GM23338 (cell line): Measurements from ENCODE around the gene CSKMT. TPM values are rescaled to one million over a fixed set of nuclear protein-coding genes. Genes with fewer than 3 reads are reported as not detected.
"Not testable (repeated sequence)": the region's sequence is repeated elsewhere in the genome, so short reads cannot be mapped to it uniquely, and the experiment has no call there.

Source experiments
- ATAC-seq: fragments of 200-7000 bp; cut with Tn5 transposase; 3 replicates; pipeline ENCODE4 v1.9.1; 2020
- DNase-seq: peaks from one replicate; pipeline ENCODE4 v3.0.0-alpha.2; 2015; ENCODE audit warnings: low spot score
- H2AFZ ChIP-seq: fragments of 200-600 bp; sonication (generic); 2 replicates; pipeline ENCODE4 v1.8.0; 2016; ENCODE audit warnings: antibody characterized with exemption, mild to moderate bottlenecking, moderate library complexity
- H3F3A ChIP-seq: fragments of 200-600 bp; sonication (generic); replicated peaks from 2 replicates; pipeline ENCODE4 v1.8.0; 2017; ENCODE audit warnings: antibody characterized with exemption, mixed run types, low read depth
- H3K27ac ChIP-seq: fragments of 200-600 bp; sonication (generic); 2 replicates; pipeline ENCODE4 v1.6.1; 2016; ENCODE audit warnings: low read depth
- H3K27me3 ChIP-seq: fragments of 200-600 bp; sonication (generic); 2 replicates; pipeline ENCODE4 v1.8.0; 2016; ENCODE audit warnings: mild to moderate bottlenecking, mixed run types, moderate library complexity; ENCODE audit not compliant: insufficient read depth
- H3K36me3 ChIP-seq: fragments of 200-600 bp; sonication (generic); 2 replicates; pipeline ENCODE4 v1.8.0; 2016; ENCODE audit warnings: mild to moderate bottlenecking; ENCODE audit not compliant: insufficient read depth
- H3K4me1 ChIP-seq: fragments of 200-600 bp; sonication (generic); 2 replicates; pipeline ENCODE4 v1.8.0; 2016; ENCODE audit warnings: mild to moderate bottlenecking, moderate library complexity; ENCODE audit not compliant: insufficient read depth
- H3K4me2 ChIP-seq: fragments of 200-600 bp; sonication (generic); 2 replicates; pipeline ENCODE4 v1.7.1; 2017; ENCODE audit warnings: mixed run types
- H3K4me3 ChIP-seq: fragments of 200-600 bp; sonication (generic); 2 replicates; pipeline ENCODE4 v1.6.1; 2016; ENCODE audit warnings: mixed run types
- H3K79me2 ChIP-seq: fragments of 200-600 bp; sonication (generic); replicated peaks from 2 replicates; pipeline ENCODE4 v1.8.0; 2017; ENCODE audit warnings: mild to moderate bottlenecking; ENCODE audit not compliant: insufficient read depth
- H3K9me2 ChIP-seq: fragments of 200-600 bp; sonication (generic); 2 replicates; pipeline ENCODE4 v1.8.0; 2017; ENCODE audit not compliant: insufficient read depth
- H4K20me1 ChIP-seq: fragments of 200-600 bp; sonication (generic); replicated peaks from 2 replicates; pipeline ENCODE4 v1.8.0; 2017; ENCODE audit warnings: mild to moderate bottlenecking; ENCODE audit not compliant: insufficient read depth
- H3K27ac Mint-ChIP-seq: 2 replicates; pipeline ENCODE4 v1.8.0; 2020; ENCODE audit warnings: inconsistent platforms, mild to moderate bottlenecking, moderate library complexity, mixed read lengths
- H3K27me3 Mint-ChIP-seq: 3 replicates; pipeline ENCODE4 v1.8.0; 2022; ENCODE audit warnings: low read depth, mild to moderate bottlenecking, moderate library complexity, mixed read lengths, inconsistent platforms; ENCODE audit not compliant: insufficient read depth, poor library complexity
- H3K36me3 Mint-ChIP-seq: 3 replicates; pipeline ENCODE4 v1.8.0; 2021; ENCODE audit warnings: low read depth, mild to moderate bottlenecking, inconsistent platforms, moderate library complexity, mixed read lengths
- H3K4me1 Mint-ChIP-seq: 3 replicates; pipeline ENCODE4 v1.8.0; 2020; ENCODE audit warnings: mild to moderate bottlenecking, inconsistent platforms, mixed read lengths
- H3K4me3 Mint-ChIP-seq: 3 replicates; pipeline ENCODE4 v1.8.0; 2021; ENCODE audit warnings: moderate library complexity, mild to moderate bottlenecking, inconsistent platforms, mixed read lengths
- H3K9me3 Mint-ChIP-seq: 3 replicates; pipeline ENCODE4 v1.8.0; 2020; ENCODE audit warnings: moderate library complexity, mild to moderate bottlenecking, inconsistent platforms, mixed read lengths
- CREB1 ChIP-seq: fragments of 250-450 bp; sonication (Bioruptor Pico); IDR thresholded peaks from 2 replicates; pipeline ENCODE4 v1.5.0; 2020; ENCODE audit warnings: low read depth, mild to moderate bottlenecking, moderate library complexity
- CTCF ChIP-seq, 2 experiments: fragments of 200-600 bp in 1 of 2; sonication (generic) in 1 of 2; conservative IDR thresholded peaks; 2 replicates each; pipeline versions ENCODE4 v1.5.1 to v1.6.1; 2016 to 2017; ENCODE audit warnings: antibody characterized with exemption in 2 of 2, low read depth in 2 of 2, mild to moderate bottlenecking in 2 of 2, moderate library complexity in 1 of 2
- ETS1 ChIP-seq: IDR thresholded peaks from 2 replicates; pipeline ENCODE4 v1.6.1; 2016; ENCODE audit warnings: antibody characterized with exemption
- EZH2 ChIP-seq: fragments of 200-600 bp; sonication (generic); IDR thresholded peaks from one replicate; pipeline ENCODE4 v1.8.0; 2017; ENCODE audit warnings: antibody characterized with exemption, mild to moderate bottlenecking, low read depth; ENCODE audit not compliant: unreplicated experiment
- EZH2phosphoT487 ChIP-seq: fragments of 200-600 bp; sonication (generic); IDR thresholded peaks from one replicate; pipeline ENCODE4 v1.8.1; 2018; ENCODE audit warnings: antibody characterized with exemption; ENCODE audit not compliant: unreplicated experiment
- JUNB ChIP-seq: IDR thresholded peaks from one replicate; pipeline ENCODE4 v1.6.1; 2016; ENCODE audit warnings: antibody characterized with exemption; ENCODE audit not compliant: unreplicated experiment
- NANOG ChIP-seq: IDR thresholded peaks from 2 replicates; pipeline ENCODE4 v1.6.1; 2016; ENCODE audit warnings: antibody characterized with exemption, borderline replicate concordance
- POLR2AphosphoS5 ChIP-seq: IDR thresholded peaks from 2 replicates; pipeline ENCODE4 v1.6.1; 2016; ENCODE audit warnings: antibody characterized with exemption, low read depth
- STAT1 ChIP-seq: IDR thresholded peaks from one replicate; pipeline ENCODE4 v1.6.1; 2016; ENCODE audit warnings: antibody characterized with exemption; ENCODE audit not compliant: unreplicated experiment
- ZNF114 ChIP-seq: fragments of 250-450 bp; sonication (Bioruptor Pico); IDR thresholded peaks from 2 replicates; pipeline ENCODE4 v1.5.0; 2020; ENCODE audit warnings: mild to moderate bottlenecking, moderate library complexity
- ZNF331 ChIP-seq: fragments of 250-450 bp; sonication (Bioruptor Pico); IDR thresholded peaks from 2 replicates; pipeline ENCODE4 v1.5.0; 2020; ENCODE audit warnings: low read depth, mild to moderate bottlenecking, moderate library complexity
- ZNF462 ChIP-seq: fragments of 250-450 bp; sonication (Bioruptor Pico); IDR thresholded peaks from 2 replicates; pipeline ENCODE4 v1.5.0; 2020; ENCODE audit warnings: mild to moderate bottlenecking, moderate library complexity
- polyA plus RNA-seq: library from polyadenylated mRNA; unstranded; fragments of >200 nt; fragmentation: Nextera tagmentation; extraction: Ambion mirVana; gene quantifications from 2 replicates; pipeline ENCODE4 v1.2.1, GENCODE V29; 2016
- total RNA-seq: library from RNA; depleted of rRNA; stranded (reverse); fragments of >200 nt; shearing (Covaris generic); gene quantifications from 2 replicates; pipeline ENCODE4 v1.2.3, GENCODE V29; 2014

The CSKMT gene
- total and polyA plus RNA-seq, 2 experiments from 2014 or later = 8.0 to 25.6 TPM

- H3K4me3 ChIP-seq, H3K36me3 ChIP-seq, H2AFZ ChIP-seq, H3K4me3 Mint-ChIP-seq, H3K27ac Mint-ChIP-seq, DNase-seq, H3K9me2 ChIP-seq, H3K27me3 ChIP-seq, H3K4me2 ChIP-seq, H4K20me1 ChIP-seq, H3K4me1 ChIP-seq, H3K9me3 Mint-ChIP-seq, ATAC-seq, H3K27ac ChIP-seq: not testable (repeated sequence)
- Histone ChIP-seq H3F3A (peaks cover 10% of the 10 kb centered on the region; the same call in 1 of the 2 replicates), H3K79me2 (peaks cover 33% of the 10 kb centered on the region)
- peaks cover 18% of the 10 kb centered on the region for H3K4me1 Mint-ChIP-seq
- H3K36me3 Mint-ChIP-seq = peaks cover 21% of the 10 kb centered on the region
- peak in 1 of 2 experiments; percentile 12; a peak in 1 of 4 replicates for TF ChIP-seq CTCF (conservative IDR thresholded peaks at IDR 0.05; ENCODE audit: low read depth in 2 of 2)
- peaks cover 18% of the 10 kb centered on the region for H3K27me3 Mint-ChIP-seq
Measured at GRCh38 chr11:62650283-62650682, 14.8 kb upstream of the CSKMT start.

GRCh38 chr11:62652161-62653006, 12.7 kb upstream of the CSKMT start:
- peak overlapping the region; percentile 86 for H3K27ac ChIP-seq
- no peaks in the 10 kb centered on the region for H3K9me3 Mint-ChIP-seq
- TF ChIP-seq ZNF331 (no peak), ZNF114 (CRISPR knock-in tag) (no peak), JUNB (no peak), ETS1 (no peak), POLR2AphosphoS5 (no peak), CREB1 (CRISPR knock-in tag) (no peak), STAT1 (no peak), ZNF462 (CRISPR knock-in tag) (no peak), EZH2phosphoT487 (no peak), NANOG (no peak), EZH2 (no peak)

More at GRCh38 chr11:62652161-62653006, 12.7 kb upstream of the CSKMT start:
- Mint-ChIP-seq H3K27ac (peak overlapping the region; percentile 95), H3K36me3 (peaks cover 16% of the 10 kb centered on the region), H3K27me3 (peaks cover 10% of the 10 kb centered on the region), H3K4me3 (peak overlapping the region; percentile 87), H3K4me1 (peaks cover 8% of the 10 kb centered on the region)
- DNase-seq (no peak), ATAC-seq (no peak)
- H3K4me3 ChIP-seq = peak overlapping the region; percentile 100
- peak overlapping the region; percentile 81 for H2AFZ ChIP-seq
- H3K27me3 ChIP-seq = no peaks in the 10 kb centered on the region
- no peaks in the 10 kb centered on the region for H4K20me1 ChIP-seq
- H3K36me3 ChIP-seq = 0 out of 2 replicates have a peak, but pooled peaks cover 3% of the 10 kb centered on the region
- peaks cover 7% of the 10 kb centered on the region; the same call in 1 of the 2 replicates for H3F3A ChIP-seq
- no peaks in the 10 kb centered on the region for H3K9me2 ChIP-seq
- H3K4me2 ChIP-seq = peak overlapping the region; percentile 100
- H3K4me1 ChIP-seq = peaks cover 9% of the 10 kb centered on the region; the same call in 1 of the 2 replicates
- H3K79me2 ChIP-seq = peaks cover 24% of the 10 kb centered on the region
